C4-2B (cell line): ENCODE data around the gene MYCBPAP.

Experiments used
- ZFX ChIP-seq: fragments of 450-650 bp; IDR thresholded peaks from 2 replicates; pipeline ENCODE4 v1.6.1; 2017
- TF ChIP-seq, protein P1 (sequence below): fragments of 450-650 bp; conservative IDR thresholded peaks from 2 replicates; pipeline ENCODE4 v1.5.1; 2017; ENCODE audit warnings: mild to moderate bottlenecking

DNA sequence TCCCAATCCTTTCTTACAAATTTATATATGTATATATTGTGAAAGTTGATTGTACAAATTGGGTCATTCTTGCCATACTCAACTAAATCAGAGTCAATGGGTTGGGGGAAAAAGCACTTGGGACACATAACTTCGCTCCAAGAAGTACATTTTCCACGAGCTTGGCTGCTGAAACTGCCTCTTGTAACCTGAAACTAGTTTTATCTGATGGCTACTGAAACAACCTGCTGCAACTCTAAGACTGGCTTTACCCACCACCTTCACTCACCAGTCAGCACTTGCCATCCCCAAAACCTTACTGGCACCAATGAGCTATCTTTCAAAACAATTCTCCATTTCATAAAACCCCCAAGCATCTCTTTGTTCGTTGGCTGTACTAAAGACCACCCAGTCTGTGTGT is 14.5 kb upstream of the MYCBPAP start:
- TF ChIP-seq, protein P1, sequence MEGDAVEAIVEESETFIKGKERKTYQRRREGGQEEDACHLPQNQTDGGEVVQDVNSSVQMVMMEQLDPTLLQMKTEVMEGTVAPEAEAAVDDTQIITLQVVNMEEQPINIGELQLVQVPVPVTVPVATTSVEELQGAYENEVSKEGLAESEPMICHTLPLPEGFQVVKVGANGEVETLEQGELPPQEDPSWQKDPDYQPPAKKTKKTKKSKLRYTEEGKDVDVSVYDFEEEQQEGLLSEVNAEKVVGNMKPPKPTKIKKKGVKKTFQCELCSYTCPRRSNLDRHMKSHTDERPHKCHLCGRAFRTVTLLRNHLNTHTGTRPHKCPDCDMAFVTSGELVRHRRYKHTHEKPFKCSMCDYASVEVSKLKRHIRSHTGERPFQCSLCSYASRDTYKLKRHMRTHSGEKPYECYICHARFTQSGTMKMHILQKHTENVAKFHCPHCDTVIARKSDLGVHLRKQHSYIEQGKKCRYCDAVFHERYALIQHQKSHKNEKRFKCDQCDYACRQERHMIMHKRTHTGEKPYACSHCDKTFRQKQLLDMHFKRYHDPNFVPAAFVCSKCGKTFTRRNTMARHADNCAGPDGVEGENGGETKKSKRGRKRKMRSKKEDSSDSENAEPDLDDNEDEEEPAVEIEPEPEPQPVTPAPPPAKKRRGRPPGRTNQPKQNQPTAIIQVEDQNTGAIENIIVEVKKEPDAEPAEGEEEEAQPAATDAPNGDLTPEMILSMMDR, result no peak
- TF ChIP-seq ZFX, result no peak
